WTC11 (cell line): ENCODE measurements around the gene FGD2. TPM values are rescaled to one million over a fixed set of nuclear protein-coding genes. Genes with fewer than 3 reads are reported as not detected.

ENCODE experiments used
- ESRRA ChIP-seq: sonication (generic); formaldehyde crosslinking; IDR thresholded peaks from 2 replicates; pipeline ENCODE4 v1.8.1; 2022; ENCODE audit warnings: mild to moderate bottlenecking, missing genetic modification reagents, borderline replicate concordance
- GABPB1 ChIP-seq: sonication (generic); formaldehyde crosslinking; IDR thresholded peaks from 2 replicates; pipeline ENCODE4 v1.8.1; 2023; ENCODE audit warnings: mild to moderate bottlenecking, missing genetic modification reagents
- GRHL2 ChIP-seq: fragments of 250-450 bp; sonication (Bioruptor Pico); IDR thresholded peaks from 2 replicates; pipeline ENCODE4 v1.8.0; 2022; ENCODE audit warnings: mild to moderate bottlenecking, moderate library complexity; ENCODE audit not compliant: insufficient replicate concordance, severe bottlenecking
- GTF2I ChIP-seq: fragments of 250-450 bp; sonication (Bioruptor Pico); conservative IDR thresholded peaks from 2 replicates; pipeline ENCODE4 v1.4.0; 2021; ENCODE audit warnings: mild to moderate bottlenecking
- IRF2 ChIP-seq: sonication (generic); formaldehyde crosslinking; IDR thresholded peaks from 2 replicates; pipeline ENCODE4 v1.8.0; 2022; ENCODE audit warnings: low read depth, missing genetic modification reagents, borderline replicate concordance
- KAT7 ChIP-seq: sonication (generic); formaldehyde crosslinking; IDR thresholded peaks from 2 replicates; pipeline ENCODE4 v1.8.1; 2023; ENCODE audit warnings: missing genetic modification reagents, mild to moderate bottlenecking, borderline replicate concordance
- MXD4 ChIP-seq: fragments of 250-450 bp; sonication (Bioruptor Pico); IDR thresholded peaks from 2 replicates; pipeline ENCODE4 v1.8.0; 2021; ENCODE audit warnings: mild to moderate bottlenecking, moderate library complexity, borderline replicate concordance
- NFATC4 ChIP-seq: fragments of 250-450 bp; sonication (Bioruptor Pico); IDR thresholded peaks from 2 replicates; pipeline ENCODE4 v1.9.0; 2021; ENCODE audit warnings: mild to moderate bottlenecking
- NFE2L1 ChIP-seq: sonication (generic); formaldehyde crosslinking; IDR thresholded peaks from 2 replicates; pipeline ENCODE4 v1.8.1; 2023; ENCODE audit warnings: missing genetic modification reagents
- TEAD1 ChIP-seq: sonication (generic); formaldehyde crosslinking; IDR thresholded peaks from 2 replicates; pipeline ENCODE4 v1.8.0; 2022; ENCODE audit warnings: mild to moderate bottlenecking, missing genetic modification reagents
- ZBTB21 ChIP-seq: sonication (generic); formaldehyde crosslinking; IDR thresholded peaks from 2 replicates; pipeline ENCODE4 v1.8.1; 2023; ENCODE audit warnings: mild to moderate bottlenecking, missing genetic modification reagents, borderline replicate concordance
- ZNF423 ChIP-seq: fragments of 250-450 bp; sonication (Bioruptor Pico); IDR thresholded peaks from 2 replicates; pipeline ENCODE4 v2.1.2; 2022; ENCODE audit warnings: mild to moderate bottlenecking, moderate library complexity
- total RNA-seq: library from RNA; stranded (reverse); gene quantifications from 3 replicates; pipeline ENCODE4 v1.2.3, GENCODE V29; 2021
- TF ChIP-seq, protein P1 (sequence below): sonication (generic); formaldehyde crosslinking; IDR thresholded peaks from 2 replicates; pipeline ENCODE4 v1.8.1; 2022; ENCODE audit warnings: mild to moderate bottlenecking, missing genetic modification reagents, moderate library complexity, borderline replicate concordance
- TF ChIP-seq, protein P2 (sequence below): sonication (generic); formaldehyde crosslinking; IDR thresholded peaks from 2 replicates; pipeline ENCODE4 v1.8.1; 2022; ENCODE audit warnings: low read depth, mild to moderate bottlenecking, moderate library complexity, missing genetic modification reagents, borderline replicate concordance
- TF ChIP-seq, protein P3 (sequence below): sonication (generic); formaldehyde crosslinking; IDR thresholded peaks from 2 replicates; pipeline ENCODE4 v1.8.0; 2022; ENCODE audit warnings: missing genetic modification reagents
- TF ChIP-seq, protein P4 (sequence below): sonication (generic); formaldehyde crosslinking; IDR thresholded peaks from 2 replicates; pipeline ENCODE4 v1.8.0; 2023; ENCODE audit warnings: missing genetic modification reagents
- TF ChIP-seq, protein P5 (sequence below): sonication (generic); formaldehyde crosslinking; IDR thresholded peaks from 2 replicates; pipeline ENCODE4 v1.8.0; 2022; ENCODE audit warnings: mild to moderate bottlenecking, missing genetic modification reagents
- TF ChIP-seq, protein P6 (sequence below): sonication (generic); formaldehyde crosslinking; IDR thresholded peaks from 2 replicates; pipeline ENCODE4 v1.8.0; 2022; ENCODE audit warnings: mild to moderate bottlenecking, missing genetic modification reagents
- TF ChIP-seq, protein P7 (sequence below): sonication (generic); formaldehyde crosslinking; IDR thresholded peaks from 2 replicates; pipeline ENCODE4 v1.8.1; 2022; ENCODE audit warnings: mild to moderate bottlenecking, moderate library complexity, missing genetic modification reagents
- TF ChIP-seq, protein P8 (sequence below): sonication (generic); formaldehyde crosslinking; IDR thresholded peaks from 2 replicates; pipeline ENCODE4 v1.8.0; 2023; ENCODE audit warnings: mild to moderate bottlenecking, missing genetic modification reagents
- TF ChIP-seq, protein P9 (sequence below): sonication (generic); formaldehyde crosslinking; IDR thresholded peaks from 2 replicates; pipeline ENCODE4 v1.8.0; 2022; ENCODE audit warnings: mild to moderate bottlenecking, missing genetic modification reagents
- TF ChIP-seq, protein P10 (sequence below): fragments of 250-450 bp; sonication (Bioruptor Pico); IDR thresholded peaks from 2 replicates; pipeline ENCODE4 v1.9.0; 2021; ENCODE audit warnings: mild to moderate bottlenecking

The FGD2 gene
- total RNA-seq, 1 experiment from 2014 or later = 0.31 TPM

DNA sequence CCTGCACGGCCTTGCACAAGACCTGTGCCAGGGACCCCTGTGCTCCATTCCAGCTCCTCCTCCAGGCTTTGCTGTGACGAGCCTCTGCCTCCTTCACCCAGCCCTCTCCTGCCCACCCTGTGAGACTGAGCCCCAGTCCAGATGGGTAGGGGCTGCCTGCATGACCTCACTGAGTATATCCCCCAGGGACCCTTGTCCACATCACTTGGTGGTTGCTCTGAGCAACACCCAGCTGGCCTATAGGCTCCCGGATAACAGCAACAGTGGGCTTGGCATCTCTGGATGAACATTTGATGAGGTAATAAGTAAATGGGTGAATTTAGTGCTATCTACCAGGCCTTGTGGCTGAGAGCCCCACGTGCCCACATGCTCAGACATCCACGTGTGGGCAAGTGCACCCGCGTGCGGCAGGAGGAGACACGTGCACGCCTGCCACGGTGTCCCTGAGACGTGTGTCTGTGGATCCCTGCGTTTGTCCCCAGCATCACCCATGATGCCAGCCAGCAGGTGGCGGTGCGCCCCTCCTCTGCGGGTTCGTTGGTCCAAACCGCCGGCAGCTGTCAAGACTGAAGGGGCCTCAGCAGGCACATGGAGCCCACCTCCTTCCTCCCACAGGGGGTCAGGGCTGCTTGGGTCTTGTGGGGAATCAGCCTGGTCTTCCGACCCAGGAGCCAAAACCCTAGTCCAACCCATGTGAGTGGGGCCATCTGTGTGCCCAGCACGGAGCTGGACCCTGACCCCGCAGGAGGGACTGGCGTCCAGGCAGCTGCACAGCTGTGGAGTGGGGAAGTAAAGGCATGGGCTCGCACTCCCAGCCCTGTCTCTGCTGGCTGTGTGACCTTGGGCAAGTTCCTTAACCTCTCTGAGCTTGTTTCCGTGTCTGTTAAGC, 45.9 kb downstream of the FGD2 start (continued):
- TF ChIP-seq, protein P1, sequence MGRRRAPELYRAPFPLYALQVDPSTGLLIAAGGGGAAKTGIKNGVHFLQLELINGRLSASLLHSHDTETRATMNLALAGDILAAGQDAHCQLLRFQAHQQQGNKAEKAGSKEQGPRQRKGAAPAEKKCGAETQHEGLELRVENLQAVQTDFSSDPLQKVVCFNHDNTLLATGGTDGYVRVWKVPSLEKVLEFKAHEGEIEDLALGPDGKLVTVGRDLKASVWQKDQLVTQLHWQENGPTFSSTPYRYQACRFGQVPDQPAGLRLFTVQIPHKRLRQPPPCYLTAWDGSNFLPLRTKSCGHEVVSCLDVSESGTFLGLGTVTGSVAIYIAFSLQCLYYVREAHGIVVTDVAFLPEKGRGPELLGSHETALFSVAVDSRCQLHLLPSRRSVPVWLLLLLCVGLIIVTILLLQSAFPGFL = no peak
- TF ChIP-seq NFE2L1 (no peak), NFATC4 (CRISPR knock-in tag) (no peak), IRF2 (no peak), MXD4 (CRISPR knock-in tag) (no peak), TEAD1 (CRISPR knock-in tag) (peak; percentile 21; the same call in 1 of the 2 replicates), GABPB1 (peak; percentile 70), ESRRA (CRISPR knock-in tag) (no peak), ZNF423 (CRISPR knock-in tag) (0 out of 2 replicates have a peak, but pooled peaks have one; percentile 20), GRHL2 (CRISPR knock-in tag) (no peak), KAT7 (CRISPR knock-in tag) (0 out of 2 replicates have a peak, but pooled peaks have one; percentile 49), GTF2I (CRISPR knock-in tag) (peak; percentile 56; the same call in 1 of the 2 replicates), ZBTB21 (no peak)
- TF ChIP-seq, protein P2, sequence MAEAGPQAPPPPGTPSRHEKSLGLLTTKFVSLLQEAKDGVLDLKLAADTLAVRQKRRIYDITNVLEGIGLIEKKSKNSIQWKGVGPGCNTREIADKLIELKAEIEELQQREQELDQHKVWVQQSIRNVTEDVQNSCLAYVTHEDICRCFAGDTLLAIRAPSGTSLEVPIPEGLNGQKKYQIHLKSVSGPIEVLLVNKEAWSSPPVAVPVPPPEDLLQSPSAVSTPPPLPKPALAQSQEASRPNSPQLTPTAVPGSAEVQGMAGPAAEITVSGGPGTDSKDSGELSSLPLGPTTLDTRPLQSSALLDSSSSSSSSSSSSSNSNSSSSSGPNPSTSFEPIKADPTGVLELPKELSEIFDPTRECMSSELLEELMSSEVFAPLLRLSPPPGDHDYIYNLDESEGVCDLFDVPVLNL (CRISPR knock-in tag) = no peak
- TF ChIP-seq, protein P3, sequence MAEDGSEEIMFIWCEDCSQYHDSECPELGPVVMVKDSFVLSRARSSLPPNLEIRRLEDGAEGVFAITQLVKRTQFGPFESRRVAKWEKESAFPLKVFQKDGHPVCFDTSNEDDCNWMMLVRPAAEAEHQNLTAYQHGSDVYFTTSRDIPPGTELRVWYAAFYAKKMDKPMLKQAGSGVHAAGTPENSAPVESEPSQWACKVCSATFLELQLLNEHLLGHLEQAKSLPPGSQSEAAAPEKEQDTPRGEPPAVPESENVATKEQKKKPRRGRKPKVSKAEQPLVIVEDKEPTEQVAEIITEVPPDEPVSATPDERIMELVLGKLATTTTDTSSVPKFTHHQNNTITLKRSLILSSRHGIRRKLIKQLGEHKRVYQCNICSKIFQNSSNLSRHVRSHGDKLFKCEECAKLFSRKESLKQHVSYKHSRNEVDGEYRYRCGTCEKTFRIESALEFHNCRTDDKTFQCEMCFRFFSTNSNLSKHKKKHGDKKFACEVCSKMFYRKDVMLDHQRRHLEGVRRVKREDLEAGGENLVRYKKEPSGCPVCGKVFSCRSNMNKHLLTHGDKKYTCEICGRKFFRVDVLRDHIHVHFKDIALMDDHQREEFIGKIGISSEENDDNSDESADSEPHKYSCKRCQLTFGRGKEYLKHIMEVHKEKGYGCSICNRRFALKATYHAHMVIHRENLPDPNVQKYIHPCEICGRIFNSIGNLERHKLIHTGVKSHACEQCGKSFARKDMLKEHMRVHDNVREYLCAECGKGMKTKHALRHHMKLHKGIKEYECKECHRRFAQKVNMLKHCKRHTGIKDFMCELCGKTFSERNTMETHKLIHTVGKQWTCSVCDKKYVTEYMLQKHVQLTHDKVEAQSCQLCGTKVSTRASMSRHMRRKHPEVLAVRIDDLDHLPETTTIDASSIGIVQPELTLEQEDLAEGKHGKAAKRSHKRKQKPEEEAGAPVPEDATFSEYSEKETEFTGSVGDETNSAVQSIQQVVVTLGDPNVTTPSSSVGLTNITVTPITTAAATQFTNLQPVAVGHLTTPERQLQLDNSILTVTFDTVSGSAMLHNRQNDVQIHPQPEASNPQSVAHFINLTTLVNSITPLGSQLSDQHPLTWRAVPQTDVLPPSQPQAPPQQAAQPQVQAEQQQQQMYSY (CRISPR knock-in tag) = 0 out of 2 replicates have a peak, but pooled peaks have one; percentile 32
- TF ChIP-seq, protein P4, sequence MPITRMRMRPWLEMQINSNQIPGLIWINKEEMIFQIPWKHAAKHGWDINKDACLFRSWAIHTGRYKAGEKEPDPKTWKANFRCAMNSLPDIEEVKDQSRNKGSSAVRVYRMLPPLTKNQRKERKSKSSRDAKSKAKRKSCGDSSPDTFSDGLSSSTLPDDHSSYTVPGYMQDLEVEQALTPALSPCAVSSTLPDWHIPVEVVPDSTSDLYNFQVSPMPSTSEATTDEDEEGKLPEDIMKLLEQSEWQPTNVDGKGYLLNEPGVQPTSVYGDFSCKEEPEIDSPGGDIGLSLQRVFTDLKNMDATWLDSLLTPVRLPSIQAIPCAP (CRISPR knock-in tag) = peak; percentile 18; the same call in 1 of the 2 replicates
- TF ChIP-seq, protein P5, sequence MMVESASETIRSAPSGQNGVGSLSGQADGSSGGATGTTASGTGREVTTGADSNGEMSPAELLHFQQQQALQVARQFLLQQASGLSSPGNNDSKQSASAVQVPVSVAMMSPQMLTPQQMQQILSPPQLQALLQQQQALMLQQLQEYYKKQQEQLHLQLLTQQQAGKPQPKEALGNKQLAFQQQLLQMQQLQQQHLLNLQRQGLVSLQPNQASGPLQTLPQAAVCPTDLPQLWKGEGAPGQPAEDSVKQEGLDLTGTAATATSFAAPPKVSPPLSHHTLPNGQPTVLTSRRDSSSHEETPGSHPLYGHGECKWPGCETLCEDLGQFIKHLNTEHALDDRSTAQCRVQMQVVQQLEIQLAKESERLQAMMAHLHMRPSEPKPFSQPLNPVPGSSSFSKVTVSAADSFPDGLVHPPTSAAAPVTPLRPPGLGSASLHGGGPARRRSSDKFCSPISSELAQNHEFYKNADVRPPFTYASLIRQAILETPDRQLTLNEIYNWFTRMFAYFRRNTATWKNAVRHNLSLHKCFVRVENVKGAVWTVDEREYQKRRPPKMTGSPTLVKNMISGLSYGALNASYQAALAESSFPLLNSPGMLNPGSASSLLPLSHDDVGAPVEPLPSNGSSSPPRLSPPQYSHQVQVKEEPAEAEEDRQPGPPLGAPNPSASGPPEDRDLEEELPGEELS (CRISPR knock-in tag) = no peak
- TF ChIP-seq, protein P6, sequence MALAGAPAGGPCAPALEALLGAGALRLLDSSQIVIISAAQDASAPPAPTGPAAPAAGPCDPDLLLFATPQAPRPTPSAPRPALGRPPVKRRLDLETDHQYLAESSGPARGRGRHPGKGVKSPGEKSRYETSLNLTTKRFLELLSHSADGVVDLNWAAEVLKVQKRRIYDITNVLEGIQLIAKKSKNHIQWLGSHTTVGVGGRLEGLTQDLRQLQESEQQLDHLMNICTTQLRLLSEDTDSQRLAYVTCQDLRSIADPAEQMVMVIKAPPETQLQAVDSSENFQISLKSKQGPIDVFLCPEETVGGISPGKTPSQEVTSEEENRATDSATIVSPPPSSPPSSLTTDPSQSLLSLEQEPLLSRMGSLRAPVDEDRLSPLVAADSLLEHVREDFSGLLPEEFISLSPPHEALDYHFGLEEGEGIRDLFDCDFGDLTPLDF (CRISPR knock-in tag) = no peak
- TF ChIP-seq, protein P7, sequence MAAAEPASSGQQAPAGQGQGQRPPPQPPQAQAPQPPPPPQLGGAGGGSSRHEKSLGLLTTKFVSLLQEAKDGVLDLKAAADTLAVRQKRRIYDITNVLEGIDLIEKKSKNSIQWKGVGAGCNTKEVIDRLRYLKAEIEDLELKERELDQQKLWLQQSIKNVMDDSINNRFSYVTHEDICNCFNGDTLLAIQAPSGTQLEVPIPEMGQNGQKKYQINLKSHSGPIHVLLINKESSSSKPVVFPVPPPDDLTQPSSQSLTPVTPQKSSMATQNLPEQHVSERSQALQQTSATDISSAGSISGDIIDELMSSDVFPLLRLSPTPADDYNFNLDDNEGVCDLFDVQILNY = no peak
- TF ChIP-seq, protein P8, sequence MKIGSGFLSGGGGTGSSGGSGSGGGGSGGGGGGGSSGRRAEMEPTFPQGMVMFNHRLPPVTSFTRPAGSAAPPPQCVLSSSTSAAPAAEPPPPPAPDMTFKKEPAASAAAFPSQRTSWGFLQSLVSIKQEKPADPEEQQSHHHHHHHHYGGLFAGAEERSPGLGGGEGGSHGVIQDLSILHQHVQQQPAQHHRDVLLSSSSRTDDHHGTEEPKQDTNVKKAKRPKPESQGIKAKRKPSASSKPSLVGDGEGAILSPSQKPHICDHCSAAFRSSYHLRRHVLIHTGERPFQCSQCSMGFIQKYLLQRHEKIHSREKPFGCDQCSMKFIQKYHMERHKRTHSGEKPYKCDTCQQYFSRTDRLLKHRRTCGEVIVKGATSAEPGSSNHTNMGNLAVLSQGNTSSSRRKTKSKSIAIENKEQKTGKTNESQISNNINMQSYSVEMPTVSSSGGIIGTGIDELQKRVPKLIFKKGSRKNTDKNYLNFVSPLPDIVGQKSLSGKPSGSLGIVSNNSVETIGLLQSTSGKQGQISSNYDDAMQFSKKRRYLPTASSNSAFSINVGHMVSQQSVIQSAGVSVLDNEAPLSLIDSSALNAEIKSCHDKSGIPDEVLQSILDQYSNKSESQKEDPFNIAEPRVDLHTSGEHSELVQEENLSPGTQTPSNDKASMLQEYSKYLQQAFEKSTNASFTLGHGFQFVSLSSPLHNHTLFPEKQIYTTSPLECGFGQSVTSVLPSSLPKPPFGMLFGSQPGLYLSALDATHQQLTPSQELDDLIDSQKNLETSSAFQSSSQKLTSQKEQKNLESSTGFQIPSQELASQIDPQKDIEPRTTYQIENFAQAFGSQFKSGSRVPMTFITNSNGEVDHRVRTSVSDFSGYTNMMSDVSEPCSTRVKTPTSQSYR = no peak
- TF ChIP-seq, protein P9, sequence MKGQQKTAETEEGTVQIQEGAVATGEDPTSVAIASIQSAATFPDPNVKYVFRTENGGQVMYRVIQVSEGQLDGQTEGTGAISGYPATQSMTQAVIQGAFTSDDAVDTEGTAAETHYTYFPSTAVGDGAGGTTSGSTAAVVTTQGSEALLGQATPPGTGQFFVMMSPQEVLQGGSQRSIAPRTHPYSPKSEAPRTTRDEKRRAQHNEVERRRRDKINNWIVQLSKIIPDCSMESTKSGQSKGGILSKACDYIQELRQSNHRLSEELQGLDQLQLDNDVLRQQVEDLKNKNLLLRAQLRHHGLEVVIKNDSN (CRISPR knock-in tag) = no peak
- TF ChIP-seq, protein P10, sequence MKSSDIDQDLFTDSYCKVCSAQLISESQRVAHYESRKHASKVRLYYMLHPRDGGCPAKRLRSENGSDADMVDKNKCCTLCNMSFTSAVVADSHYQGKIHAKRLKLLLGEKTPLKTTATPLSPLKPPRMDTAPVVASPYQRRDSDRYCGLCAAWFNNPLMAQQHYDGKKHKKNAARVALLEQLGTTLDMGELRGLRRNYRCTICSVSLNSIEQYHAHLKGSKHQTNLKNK = no peak
